DOHH2 (cell line): ENCODE data around the gene FANK1.

Experiments
- H3F3A ChIP-seq: fragments of 200-600 bp; sonication (generic), shearing (Covaris generic); 2 replicates; pipeline ENCODE4 v1.6.0; 2016; ENCODE audit warnings: antibody characterized with exemption, mild to moderate bottlenecking; ENCODE audit not compliant: control insufficient read depth, insufficient read depth
- H3K27ac ChIP-seq: fragments of 200-600 bp; sonication (generic); 2 replicates; pipeline ENCODE4 v1.5.1; 2014; ENCODE audit warnings: low read depth, mild to moderate bottlenecking, low read length, moderate library complexity
- H3K27me3 ChIP-seq: fragments of 200-600 bp; sonication (generic); 2 replicates; pipeline ENCODE4 v1.6.1; 2014; ENCODE audit warnings: mild to moderate bottlenecking, low read length, mixed read lengths; ENCODE audit not compliant: control insufficient read depth
- H3K36me3 ChIP-seq: fragments of 200-600 bp; sonication (generic); 2 replicates; pipeline ENCODE4 v1.6.1; 2014; ENCODE audit warnings: mild to moderate bottlenecking, low read length, moderate library complexity, mixed read lengths; ENCODE audit not compliant: control insufficient read depth
- H3K4me1 ChIP-seq: fragments of 200-600 bp; sonication (generic); 2 replicates; pipeline ENCODE4 v1.6.1; 2014; ENCODE audit warnings: mild to moderate bottlenecking, low read length, mixed read lengths; ENCODE audit not compliant: control insufficient read depth
- H3K4me2 ChIP-seq: fragments of 200-600 bp; sonication (generic); 2 replicates; pipeline ENCODE4 v1.6.0; 2014; ENCODE audit warnings: mild to moderate bottlenecking, low read length, moderate library complexity
- H3K4me3 ChIP-seq: fragments of 200-600 bp; sonication (generic); 2 replicates; pipeline ENCODE4 v1.5.1; 2014; ENCODE audit warnings: mild to moderate bottlenecking, low read length, mixed read lengths
- H3K79me2 ChIP-seq: fragments of 200-600 bp; sonication (generic); 2 replicates; pipeline ENCODE4 v1.6.1; 2014; ENCODE audit warnings: mild to moderate bottlenecking, low read length, mixed read lengths; ENCODE audit not compliant: control insufficient read depth
- H3K9me2 ChIP-seq: fragments of 200-600 bp; sonication (generic); replicated peaks from 2 replicates; pipeline ENCODE4 v1.6.1; 2014; ENCODE audit warnings: mild to moderate bottlenecking, low read length, mixed read lengths; ENCODE audit not compliant: control insufficient read depth
- H3K9me3 ChIP-seq: fragments of 200-600 bp; sonication (generic); 2 replicates; pipeline ENCODE4 v1.6.1; 2014; ENCODE audit warnings: antibody characterized with exemption, low read length, mixed read lengths; ENCODE audit not compliant: control insufficient read depth, insufficient read depth
- H4K20me1 ChIP-seq: fragments of 200-600 bp; sonication (generic); 2 replicates; pipeline ENCODE4 v1.6.0; 2014; ENCODE audit warnings: low read depth, mild to moderate bottlenecking, antibody characterized with exemption, low read length, moderate library complexity; ENCODE audit not compliant: control insufficient read depth, insufficient read depth
- EZH2phosphoT487 ChIP-seq: fragments of 200-600 bp; sonication (generic); IDR thresholded peaks from 2 replicates; pipeline ENCODE4 v1.6.1; 2017; ENCODE audit warnings: borderline replicate concordance, mild to moderate bottlenecking, antibody characterized with exemption, low read length, moderate library complexity, mixed read lengths
- TF ChIP-seq, protein P1 (sequence below): fragments of 200-600 bp; sonication (generic); IDR thresholded peaks from one replicate; pipeline ENCODE4 v1.5.1; 2014; ENCODE audit warnings: antibody characterized with exemption, mild to moderate bottlenecking, low read depth, low read length; ENCODE audit not compliant: poor library complexity, severe bottlenecking

FANK1 gene

DNA sequence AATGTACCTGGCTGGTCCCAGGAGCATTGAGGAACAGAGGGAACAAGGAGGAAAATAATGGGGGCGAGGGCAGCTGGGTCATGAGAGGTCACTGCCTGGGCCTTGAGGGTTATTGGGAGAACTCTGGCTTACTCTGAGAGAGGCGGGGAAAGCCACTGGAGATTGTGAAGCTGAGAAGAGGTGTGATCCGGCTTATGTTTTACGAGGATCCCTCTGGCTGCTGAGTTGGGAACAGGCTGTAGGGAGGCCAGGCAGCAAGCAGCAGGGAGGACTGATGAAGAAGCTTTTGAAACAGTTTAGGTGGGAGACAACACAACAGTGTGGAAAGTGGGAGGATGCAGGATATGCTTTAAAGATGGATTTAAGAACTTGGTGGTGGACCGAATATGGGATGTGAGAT lies 87.3 kb downstream of the FANK1 start:
- no peak overlapping the region for H3K4me2 ChIP-seq
- H3F3A ChIP-seq: no peaks in the 10 kb centered on the region
- no peaks in the 10 kb centered on the region for H3K9me3 ChIP-seq
- no peaks in the 10 kb centered on the region for H3K4me1 ChIP-seq
- H4K20me1 ChIP-seq: no peaks in the 10 kb centered on the region
- no peak overlapping the region for H3K27ac ChIP-seq
- H3K4me3 ChIP-seq: no peak overlapping the region
- no peaks in the 10 kb centered on the region for H3K9me2 ChIP-seq
- H3K79me2 ChIP-seq: no peaks in the 10 kb centered on the region
- H3K36me3 ChIP-seq: no peaks in the 10 kb centered on the region
- H3K27me3 ChIP-seq: peaks cover 9% of the 10 kb centered on the region
- no peak for TF ChIP-seq EZH2phosphoT487
- TF ChIP-seq, protein P1, sequence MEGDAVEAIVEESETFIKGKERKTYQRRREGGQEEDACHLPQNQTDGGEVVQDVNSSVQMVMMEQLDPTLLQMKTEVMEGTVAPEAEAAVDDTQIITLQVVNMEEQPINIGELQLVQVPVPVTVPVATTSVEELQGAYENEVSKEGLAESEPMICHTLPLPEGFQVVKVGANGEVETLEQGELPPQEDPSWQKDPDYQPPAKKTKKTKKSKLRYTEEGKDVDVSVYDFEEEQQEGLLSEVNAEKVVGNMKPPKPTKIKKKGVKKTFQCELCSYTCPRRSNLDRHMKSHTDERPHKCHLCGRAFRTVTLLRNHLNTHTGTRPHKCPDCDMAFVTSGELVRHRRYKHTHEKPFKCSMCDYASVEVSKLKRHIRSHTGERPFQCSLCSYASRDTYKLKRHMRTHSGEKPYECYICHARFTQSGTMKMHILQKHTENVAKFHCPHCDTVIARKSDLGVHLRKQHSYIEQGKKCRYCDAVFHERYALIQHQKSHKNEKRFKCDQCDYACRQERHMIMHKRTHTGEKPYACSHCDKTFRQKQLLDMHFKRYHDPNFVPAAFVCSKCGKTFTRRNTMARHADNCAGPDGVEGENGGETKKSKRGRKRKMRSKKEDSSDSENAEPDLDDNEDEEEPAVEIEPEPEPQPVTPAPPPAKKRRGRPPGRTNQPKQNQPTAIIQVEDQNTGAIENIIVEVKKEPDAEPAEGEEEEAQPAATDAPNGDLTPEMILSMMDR: no peak

DNA sequence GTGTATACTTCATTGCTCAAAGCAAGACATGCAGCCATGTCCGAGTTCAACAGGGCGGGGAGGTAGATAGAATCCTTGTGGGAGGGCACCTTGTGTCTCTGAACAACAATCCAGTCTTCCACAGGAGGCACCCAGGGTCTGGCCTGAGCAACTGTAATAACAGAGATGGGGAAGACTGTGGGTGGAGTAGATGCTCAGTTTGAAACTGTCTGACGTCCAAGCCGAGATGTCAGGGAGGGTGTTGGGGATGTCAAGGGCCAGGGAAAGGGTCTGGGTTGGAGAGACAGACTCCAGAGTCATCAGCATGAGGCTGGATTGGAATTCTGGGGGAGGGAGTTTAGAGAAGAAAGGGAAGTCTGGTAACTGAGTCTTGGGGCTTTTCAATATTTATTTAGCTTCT lies 88.0 kb downstream of the FANK1 start:
- Histone ChIP-seq H3F3A (no peaks in the 10 kb centered on the region), H3K27ac (no peak overlapping the region), H3K4me2 (no peak overlapping the region), H3K4me3 (no peak overlapping the region), H4K20me1 (no peaks in the 10 kb centered on the region), H3K9me3 (no peaks in the 10 kb centered on the region), H3K4me1 (no peaks in the 10 kb centered on the region), H3K79me2 (no peaks in the 10 kb centered on the region), H3K9me2 (no peaks in the 10 kb centered on the region), H3K27me3 (peaks cover 9% of the 10 kb centered on the region), H3K36me3 (no peaks in the 10 kb centered on the region)
- TF ChIP-seq, protein P1: no peak

DNA sequence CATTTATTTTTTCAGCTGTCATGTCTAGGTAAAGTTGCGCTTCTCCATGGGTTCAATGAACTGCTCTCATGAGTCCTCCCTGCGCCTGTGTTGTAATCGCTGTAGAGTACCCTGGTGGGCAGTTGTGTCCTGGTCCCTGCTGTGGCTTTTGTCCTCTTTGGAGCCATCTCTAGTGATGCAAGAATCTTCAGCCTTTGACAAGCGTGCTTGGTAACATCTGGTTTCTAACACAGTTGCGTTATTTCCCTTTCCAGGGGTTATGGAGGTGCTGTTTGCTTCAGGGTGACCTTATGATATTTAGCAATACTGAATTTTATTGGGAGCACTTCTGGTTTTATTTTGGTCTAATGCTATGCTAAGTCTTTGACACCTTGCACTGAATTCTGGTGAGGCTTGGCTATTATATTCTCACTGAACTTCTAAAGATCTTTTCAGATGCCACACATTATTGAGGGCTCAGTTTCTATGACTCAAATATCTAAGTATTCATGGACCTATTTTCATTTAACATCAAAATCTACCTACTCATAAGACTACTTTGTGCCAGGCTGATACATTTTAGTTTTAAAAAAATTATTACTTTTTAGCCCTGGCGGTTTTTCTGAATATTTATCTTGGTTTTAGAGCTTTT lies 88.6 kb downstream of the FANK1 start:
- no peaks in the 10 kb centered on the region for H4K20me1 ChIP-seq
- H3K27ac ChIP-seq: no peak overlapping the region
- TF ChIP-seq EZH2phosphoT487: no peak
- TF ChIP-seq, protein P1: no peak

More for the DNA sequence above, 88.6 kb downstream of the FANK1 start:
- H3F3A ChIP-seq: no peaks in the 10 kb centered on the region
- no peaks in the 10 kb centered on the region for H3K79me2 ChIP-seq
- H3K36me3 ChIP-seq: no peaks in the 10 kb centered on the region
- no peak overlapping the region for H3K4me2 ChIP-seq
- no peaks in the 10 kb centered on the region for H3K4me1 ChIP-seq
- no peaks in the 10 kb centered on the region for H3K9me2 ChIP-seq
- H3K27me3 ChIP-seq: peaks cover 9% of the 10 kb centered on the region
- no peak overlapping the region for H3K4me3 ChIP-seq
- no peaks in the 10 kb centered on the region for H3K9me3 ChIP-seq
